CD14-positive monocyte (primary cell): ENCODE measurements around the gene FLAD1. TPM values are rescaled to one million over a fixed set of nuclear protein-coding genes. Genes with fewer than 3 reads are reported as not detected.

Experiments used
- DNase-seq, 3 donors: peaks; one replicate each; pipeline ENCODE4 v3.0.0-alpha.2; 2011 to 2022
- H2AFZ ChIP-seq: 2 replicates; pipeline ENCODE4 v1.6.0; 2012; ENCODE audit warnings: mild to moderate bottlenecking, low read depth, low read length, inconsistent platforms; ENCODE audit not compliant: insufficient read depth, poor library complexity, severe bottlenecking
- H3K27ac ChIP-seq, 2 donors: 1 replicate in 1 of 2; 2 replicates in 1 of 2; pipeline ENCODE4 v1.5.1; 2012 to 2013; ENCODE audit warnings: low read length in 2 of 2, control low read depth in 1 of 2, inconsistent platforms in 1 of 2, low read depth in 1 of 2, mild to moderate bottlenecking in 1 of 2
- H3K27me3 ChIP-seq, 2 donors: one replicate each; pipeline versions ENCODE4 v1.6.0 to v1.6.1; 2011 to 2013; ENCODE audit warnings: low read length in 2 of 2; ENCODE audit not compliant: control insufficient read depth in 2 of 2, insufficient read depth in 2 of 2
- H3K36me3 ChIP-seq, 2 donors: replicated peaks in 1 of 2; 1 replicate in 1 of 2; 2 replicates in 1 of 2; pipeline versions ENCODE4 v1.5.1 to v1.6.1; 2012 to 2013; ENCODE audit warnings: low read length in 2 of 2, control low read depth in 1 of 2, inconsistent platforms in 1 of 2, mild to moderate bottlenecking in 1 of 2; ENCODE audit not compliant: insufficient read depth in 2 of 2, control insufficient read depth in 1 of 2
- H3K4me1 ChIP-seq, 2 donors: 1 replicate in 1 of 2; 2 replicates in 1 of 2; pipeline versions ENCODE4 v1.5.1 to v1.6.1; 2012 to 2013; ENCODE audit warnings: low read length in 2 of 2, control low read depth in 1 of 2, inconsistent platforms in 1 of 2, mild to moderate bottlenecking in 1 of 2, moderate library complexity in 1 of 2; ENCODE audit not compliant: insufficient read depth in 2 of 2, control insufficient read depth in 1 of 2
- H3K4me2 ChIP-seq: replicated peaks from 2 replicates; pipeline ENCODE3; 2012; ENCODE audit warnings: low read length, moderate library complexity, mild to moderate bottlenecking; ENCODE audit not compliant: poor library complexity, severe bottlenecking; ENCODE audit errors: extremely low read depth
- H3K4me3 ChIP-seq, 3 experiments: fragments of 200-600 bp in 1 of 3; sonication (generic) in 1 of 3; replicated peaks in 1 of 3; 1 replicate in 2 of 3; 2 replicates in 1 of 3; pipeline ENCODE4 v1.5.1; 2011 to 2013; ENCODE audit warnings: low read length in 3 of 3, mild to moderate bottlenecking in 3 of 3, control low read depth in 2 of 3, low read depth in 2 of 3, inconsistent platforms in 1 of 3, moderate library complexity in 1 of 3
- H3K79me2 ChIP-seq: 2 replicates; pipeline ENCODE4 v1.6.0; 2012; ENCODE audit warnings: mild to moderate bottlenecking, control low read depth, inconsistent platforms, low read length, moderate library complexity; ENCODE audit not compliant: insufficient read depth
- H3K9ac ChIP-seq: 2 replicates; pipeline ENCODE4 v1.6.0; 2017; ENCODE audit warnings: low read length, mild to moderate bottlenecking; ENCODE audit not compliant: insufficient read depth, poor library complexity, severe bottlenecking
- H3K9me3 ChIP-seq, 2 donors: replicated peaks in 1 of 2; 1 replicate in 1 of 2; 2 replicates in 1 of 2; pipeline versions ENCODE4 v1.5.1 to v1.6.1; 2012 to 2013; ENCODE audit warnings: low read length in 2 of 2, control low read depth in 1 of 2; ENCODE audit not compliant: control insufficient read depth in 1 of 2, insufficient read depth in 1 of 2
- H4K20me1 ChIP-seq: 2 replicates; pipeline ENCODE4 v1.6.0; 2012; ENCODE audit warnings: mild to moderate bottlenecking, low read length, control low read depth, moderate library complexity; ENCODE audit not compliant: insufficient read depth
- H3K27ac Mint-ChIP-seq, 7 donors: one replicate each; pipeline ENCODE4 v1.8.0; 2020; ENCODE audit warnings: mild to moderate bottlenecking in 7 of 7, mixed read lengths in 7 of 7, moderate library complexity in 6 of 7, inconsistent platforms in 2 of 7
- H3K27me3 Mint-ChIP-seq, 3 donors: one replicate each; pipeline ENCODE4 v1.8.0; 2021 to 2022; ENCODE audit warnings: low read depth in 3 of 3, mild to moderate bottlenecking in 3 of 3, mixed read lengths in 3 of 3, moderate library complexity in 3 of 3, inconsistent platforms in 1 of 3
- H3K36me3 Mint-ChIP-seq, 2 donors: one replicate each; pipeline ENCODE4 v1.8.0; 2020; ENCODE audit warnings: mixed read lengths in 2 of 2, inconsistent platforms in 1 of 2, mild to moderate bottlenecking in 1 of 2
- H3K4me1 Mint-ChIP-seq: one replicate; pipeline ENCODE4 v1.8.0; 2020; ENCODE audit warnings: mild to moderate bottlenecking, mixed read lengths
- H3K4me3 Mint-ChIP-seq, 2 donors: one replicate each; pipeline ENCODE4 v1.8.0; 2020; ENCODE audit warnings: mild to moderate bottlenecking in 2 of 2, mixed read lengths in 2 of 2, moderate library complexity in 1 of 2
- H3K9me3 Mint-ChIP-seq, 7 donors: one replicate each; pipeline ENCODE4 v1.8.0; 2020 to 2022; ENCODE audit warnings: mixed read lengths in 7 of 7, mild to moderate bottlenecking in 6 of 7, moderate library complexity in 6 of 7, inconsistent platforms in 2 of 7
- CTCF ChIP-seq: fragments of 200-600 bp; IDR thresholded peaks from one replicate; pipeline ENCODE4 v1.8.0; 2022; ENCODE audit warnings: antibody characterized with exemption, mild to moderate bottlenecking
- WGBS: methylation state at CpG from one replicate; pipeline ENCODE4 v1.1.5; 2013; ENCODE audit warnings: missing lambda C conversion rate; ENCODE audit not compliant: insufficient coverage; 5-methylcytosine and 5-hydroxymethylcytosine counted together
- intact Hi-C, 2 donors: fragments of 100-400 bp; cut with micrococcal nuclease; formaldehyde crosslinking; loops; one replicate each; pipeline versions ENCODE4 v1.15.0 to v1.15.1; 2023
- polyA plus RNA-seq, 3 donors: library from polyadenylated mRNA; depleted of rRNA in 1 of 3; unstranded in 2 of 3; stranded (reverse) in 1 of 3; fragments of 300-500 nt in 2 of 3; fragments of >200 nt in 1 of 3; fragmentation: Illumina TruSeq in 2 of 3; gene quantifications; 1 replicate in 2 of 3; 2 replicates in 1 of 3; pipeline ENCODE4 v1.2.3, GENCODE V29; 2012 to 2021

The FLAD1 gene
- polyA plus RNA-seq, 3 donors = 31.5 to 41.6 (median 35.1) TPM

GRCh38 chr1:154992721-154993571 is 9.8 kb downstream of the FLAD1 start:
- Histone ChIP-seq H3K4me2 (no peak overlapping the region), H3K4me3 (no peak overlapping the region), H2AFZ (no peak overlapping the region), H4K20me1 (peaks cover 34% of the 10 kb centered on the region), H3K27me3 (no peaks in the 10 kb centered on the region), H3K9me3 (no peaks in the 10 kb centered on the region), H3K9ac (no peak overlapping the region), H3K4me1 (peaks cover 28 to 33% of the 10 kb centered on the region in 2 donors), H3K27ac (no peak overlapping the region), H3K36me3 (peaks cover 27 to 30% of the 10 kb centered on the region in 2 donors), H3K79me2 (peaks cover 18% of the 10 kb centered on the region)
- intact Hi-C loops = no loop called here
- Mint-ChIP-seq H3K27me3 (peaks cover 0 to 2% (median 2%) of the 10 kb centered on the region in 3 donors), H3K4me1 (peaks cover 49% of the 10 kb centered on the region), H3K9me3 (no peaks in the 10 kb centered on the region), H3K27ac (no peak overlapping the region), H3K4me3 (no peak overlapping the region), H3K36me3 (peaks cover 28 to 36% of the 10 kb centered on the region in 2 donors)
- TF ChIP-seq CTCF = no peak
- DNase-seq = no peak
- 87% methylated on average over 6 of the region's 14 CpGs for WGBS

GRCh38 chr1:154993572-154994268 is 10.6 kb downstream of the FLAD1 start, which contains the start of gene LENEP:
Gene LENEP, plus strand, starts transcription at chr1:154993586. Its CDS starts 22 bp downstream, at chr1:154993608.
- Mint-ChIP-seq H3K4me3 (no peak within 1 kb of the TSS), H3K27me3 (peaks cover 1 to 2% (median 2%) of the 10 kb centered on the region in 3 donors), H3K9me3 (no peaks in the 10 kb centered on the region), H3K4me1 (peaks cover 49% of the 10 kb centered on the region), H3K36me3 (peaks cover 23 to 28% of the 10 kb centered on the region in 2 donors), H3K27ac (peak within 1 kb of the TSS in 2 of 7 donors; percentile 10 to 31)
- DNase-seq = no peak
- Histone ChIP-seq H3K4me2 (no peak within 1 kb of the TSS), H3K36me3 (peaks cover 19 to 22% of the 10 kb centered on the region in 2 donors), H3K27me3 (no peaks in the 10 kb centered on the region), H2AFZ (no peak within 1 kb of the TSS), H3K9ac (no peak within 1 kb of the TSS), H3K79me2 (peaks cover 10% of the 10 kb centered on the region), H3K27ac (no peak within 1 kb of the TSS), H4K20me1 (peaks cover 29% of the 10 kb centered on the region), H3K4me3 (no peak within 1 kb of the TSS), H3K4me1 (peaks cover 33 to 38% of the 10 kb centered on the region in 2 donors), H3K9me3 (no peaks in the 10 kb centered on the region)
- TF ChIP-seq CTCF = no peak
- intact Hi-C loops = no loop called here
- no CpG with 5 or more reads among the region's 8 CpGs for WGBS
